ENCODE results near the gene DNAH7. TPM values are rescaled to one million over a fixed set of nuclear protein-coding genes. Genes with fewer than 3 reads are reported as not detected.

DNAH7 gene
- total and polyA plus RNA-seq, 8 donors, result 1.6 to 6.2 (median 4.8) TPM

DNA sequence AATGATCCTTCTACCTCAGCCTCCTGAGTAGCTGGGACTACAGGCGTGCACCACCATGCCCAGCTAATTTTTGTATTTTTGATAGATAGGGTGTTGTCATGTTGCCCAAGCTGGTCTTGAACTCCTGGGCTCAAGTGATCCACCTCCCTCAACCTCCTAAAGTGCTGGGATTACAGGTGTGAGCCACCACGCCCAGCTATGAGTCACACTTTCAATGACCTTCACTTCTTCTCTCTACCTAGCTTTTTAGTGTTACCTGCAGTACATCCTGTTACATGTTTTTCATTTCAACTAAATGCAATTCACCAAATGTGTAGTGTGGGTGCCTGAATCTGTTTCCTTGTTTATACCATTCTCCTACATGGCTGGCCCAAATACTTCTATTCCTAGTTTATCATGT, 347.6 kb downstream of the DNAH7 start:
- TF ChIP-seq, protein P1, sequence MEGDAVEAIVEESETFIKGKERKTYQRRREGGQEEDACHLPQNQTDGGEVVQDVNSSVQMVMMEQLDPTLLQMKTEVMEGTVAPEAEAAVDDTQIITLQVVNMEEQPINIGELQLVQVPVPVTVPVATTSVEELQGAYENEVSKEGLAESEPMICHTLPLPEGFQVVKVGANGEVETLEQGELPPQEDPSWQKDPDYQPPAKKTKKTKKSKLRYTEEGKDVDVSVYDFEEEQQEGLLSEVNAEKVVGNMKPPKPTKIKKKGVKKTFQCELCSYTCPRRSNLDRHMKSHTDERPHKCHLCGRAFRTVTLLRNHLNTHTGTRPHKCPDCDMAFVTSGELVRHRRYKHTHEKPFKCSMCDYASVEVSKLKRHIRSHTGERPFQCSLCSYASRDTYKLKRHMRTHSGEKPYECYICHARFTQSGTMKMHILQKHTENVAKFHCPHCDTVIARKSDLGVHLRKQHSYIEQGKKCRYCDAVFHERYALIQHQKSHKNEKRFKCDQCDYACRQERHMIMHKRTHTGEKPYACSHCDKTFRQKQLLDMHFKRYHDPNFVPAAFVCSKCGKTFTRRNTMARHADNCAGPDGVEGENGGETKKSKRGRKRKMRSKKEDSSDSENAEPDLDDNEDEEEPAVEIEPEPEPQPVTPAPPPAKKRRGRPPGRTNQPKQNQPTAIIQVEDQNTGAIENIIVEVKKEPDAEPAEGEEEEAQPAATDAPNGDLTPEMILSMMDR (IDR thresholded peaks at IDR 0.05), result no peak
- DNase-seq (no peak), ATAC-seq (no peak)
- intact Hi-C loops (cut with DNase I), result no loop called here
- Histone ChIP-seq H3K27me3 (no peaks in the 10 kb centered on the region), H3K9me3 (no peaks in the 10 kb centered on the region), H3K27ac (no peak overlapping the region), H3K4me3 (no peak overlapping the region), H3K4me1 (no peaks in the 10 kb centered on the region), H3K36me3 (peaks cover 0 to 28% of the 10 kb centered on the region in 2 donors)

GRCh38 chr2:195716466-195716865, 352.2 kb downstream of the DNAH7 start:
- intact Hi-C loops (cut with DNase I), result no loop called here
- ATAC-seq, result no peak

GRCh38 chr2:195711478-195711877, 357.2 kb downstream of the DNAH7 start:
- TF ChIP-seq, protein P1 (IDR thresholded peaks at IDR 0.05), result no peak
- Histone ChIP-seq H3K9me3 (no peaks in the 10 kb centered on the region), H3K36me3 (peaks cover 0 to 27% of the 10 kb centered on the region in 2 donors), H3K4me3 (no peak overlapping the region), H3K4me1 (no peaks in the 10 kb centered on the region), H3K27me3 (no peaks in the 10 kb centered on the region), H3K27ac (no peak overlapping the region)
- DNase-seq, result no peak
- no peak for ATAC-seq
- intact Hi-C loops (cut with DNase I), result no loop called here

More at GRCh38 chr2:195716466-195716865, 352.2 kb downstream of the DNAH7 start:
- Histone ChIP-seq H3K27me3 (no peaks in the 10 kb centered on the region), H3K4me3 (no peak overlapping the region), H3K4me1 (no peaks in the 10 kb centered on the region), H3K27ac (no peak overlapping the region), H3K9me3 (no peaks in the 10 kb centered on the region), H3K36me3 (peaks cover 0 to 39% of the 10 kb centered on the region in 2 donors)
- TF ChIP-seq, protein P1 (IDR thresholded peaks at IDR 0.05), result no peak
- DNase-seq, result no peak

GRCh38 chr2:195709901-195710806, 358.5 kb downstream of the DNAH7 start:
- intact Hi-C loops (cut with DNase I), result no loop called here
- ATAC-seq (no peak), DNase-seq (no peak)
- no peak overlapping the region for H3K27ac ChIP-seq
- no peaks in the 10 kb centered on the region for H3K4me1 ChIP-seq
- no peak overlapping the region for H3K4me3 ChIP-seq
- peaks cover 0 to 25% of the 10 kb centered on the region in 2 donors for H3K36me3 ChIP-seq
- H3K27me3 ChIP-seq, result no peaks in the 10 kb centered on the region
- H3K9me3 ChIP-seq, result no peaks in the 10 kb centered on the region
- TF ChIP-seq, protein P1 (IDR thresholded peaks at IDR 0.05), result no peak

DNA sequence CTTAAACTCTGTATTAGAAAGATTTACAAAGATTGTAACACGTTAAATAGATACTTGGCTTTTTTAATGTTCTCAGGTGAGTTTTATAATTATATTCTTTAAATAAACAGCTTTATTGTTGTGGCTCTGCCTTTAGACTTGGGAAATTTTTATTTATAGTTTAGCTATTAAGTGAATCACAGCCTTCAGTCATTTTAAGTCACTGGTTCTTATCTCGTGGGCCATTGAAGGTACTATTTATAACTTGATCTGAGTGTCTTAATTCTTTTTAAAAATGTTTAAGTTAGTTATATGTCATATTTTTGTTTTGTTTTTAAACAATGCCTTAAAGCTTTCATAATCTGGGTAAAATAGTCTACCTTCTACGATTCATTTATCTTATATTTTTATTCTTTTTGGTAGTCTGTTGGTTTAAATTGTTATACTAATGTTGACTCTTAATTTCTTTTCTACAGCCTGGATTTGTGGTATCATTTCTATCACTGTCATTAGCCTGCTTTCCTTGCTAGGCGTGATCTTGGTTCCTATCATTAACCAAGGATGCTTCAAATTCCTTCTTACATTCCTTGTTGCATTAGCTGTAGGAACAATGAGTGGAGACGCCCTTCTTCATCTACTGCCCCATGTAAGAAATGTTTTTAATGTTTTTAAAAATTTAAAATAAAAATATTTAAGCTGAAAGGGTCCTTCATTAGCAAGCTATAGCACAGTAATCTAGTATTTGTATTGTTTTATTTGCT, 362.3 kb downstream of the DNAH7 start:
- peaks cover 0 to 11% of the 10 kb centered on the region in 2 donors for H3K36me3 ChIP-seq
- intact Hi-C loops (cut with DNase I), result no loop called here
- no peak overlapping the region for H3K4me3 ChIP-seq
- TF ChIP-seq, protein P1 (IDR thresholded peaks at IDR 0.05), result no peak
- no peak overlapping the region for H3K27ac ChIP-seq
- ATAC-seq (no peak), DNase-seq (no peak)
- H3K9me3 ChIP-seq, result peaks cover 0 to 3% of the 10 kb centered on the region in 2 donors
- H3K4me1 ChIP-seq, result no peaks in the 10 kb centered on the region
- H3K27me3 ChIP-seq, result no peaks in the 10 kb centered on the region

Data from left lung (tissue), 10 donors.